GM18519 (cell line): Measurements from ENCODE around the gene TIMM17B.
A peak's percentile ranks its signal among the peaks of the same experiment; 100 is the strongest.

Experiments used
- ATAC-seq: cut with Tn5 transposase; IDR thresholded peaks from one replicate; pipeline ENCODE4 v1.9.1; 2021; ENCODE audit warnings: mild to moderate bottlenecking, moderate library complexity; ENCODE audit not compliant: unreplicated experiment, low FRiP score

The TIMM17B gene

DNA sequence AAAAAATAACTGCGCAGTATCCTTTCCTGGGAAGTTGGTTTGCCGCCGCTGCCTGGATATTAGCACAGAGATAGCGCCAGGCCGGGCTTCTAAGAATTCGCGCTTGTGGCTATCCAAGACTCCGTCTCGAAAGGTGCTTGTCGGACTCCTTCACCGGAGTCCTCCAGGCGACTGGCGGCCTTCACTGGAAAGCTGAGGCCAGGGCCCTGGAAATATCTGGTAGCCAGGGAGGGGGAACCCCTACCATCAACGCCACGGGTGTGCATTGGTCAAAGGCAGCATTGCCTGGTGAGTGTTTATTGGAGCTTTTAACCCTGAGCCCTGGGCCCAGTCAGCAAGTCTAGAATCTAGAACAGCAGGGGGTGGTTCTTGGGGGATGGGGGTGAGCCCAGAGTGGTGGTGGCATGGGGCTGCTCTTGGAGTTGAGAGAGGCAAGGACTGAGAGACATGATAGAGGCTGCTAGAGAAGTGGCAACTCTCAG lies 21.8 kb upstream of the TIMM17B start:
- ATAC-seq, result no peak

DNA sequence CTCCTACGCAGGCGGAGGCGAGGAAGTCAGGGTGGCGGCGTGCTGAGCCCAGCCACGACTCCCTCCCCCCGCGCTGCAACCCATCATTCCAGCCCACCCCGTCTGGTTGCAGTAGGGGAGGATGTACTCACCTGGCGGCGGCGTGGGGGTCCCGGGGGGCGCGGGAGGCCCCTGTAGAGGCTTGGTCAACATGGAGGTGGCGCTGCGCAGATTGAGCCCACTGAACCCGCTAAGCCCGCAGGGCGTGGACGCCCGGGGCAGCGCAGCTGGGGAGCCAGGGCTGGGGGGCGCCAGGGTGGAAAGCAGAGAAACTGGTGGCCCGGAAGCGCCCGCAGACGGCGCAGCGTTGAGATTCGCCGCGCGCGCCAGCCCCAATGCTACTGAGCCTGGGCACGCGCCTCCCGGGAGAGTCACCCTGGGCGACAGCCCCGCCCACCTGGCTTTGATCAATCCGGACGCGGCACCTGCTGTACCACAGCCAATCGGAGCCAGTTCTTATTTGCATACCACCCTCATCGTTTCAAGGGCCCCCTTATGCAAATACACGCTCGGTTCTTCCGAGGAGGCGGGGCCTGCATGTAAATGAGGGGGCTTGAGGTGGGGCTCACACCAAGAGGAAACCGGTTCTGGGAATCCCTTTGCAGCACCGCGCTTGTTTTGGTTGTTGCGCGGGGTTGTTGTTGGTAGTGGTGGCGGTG lies 21.2 kb upstream of the TIMM17B start, which contains the start of gene PIM2:
Gene PIM2 (minus strand): TSS at position 382 of the 698 bp plus-strand sequence. CDS start 190 bp downstream, at position 192.
- ATAC-seq, result peak; percentile 63

DNA sequence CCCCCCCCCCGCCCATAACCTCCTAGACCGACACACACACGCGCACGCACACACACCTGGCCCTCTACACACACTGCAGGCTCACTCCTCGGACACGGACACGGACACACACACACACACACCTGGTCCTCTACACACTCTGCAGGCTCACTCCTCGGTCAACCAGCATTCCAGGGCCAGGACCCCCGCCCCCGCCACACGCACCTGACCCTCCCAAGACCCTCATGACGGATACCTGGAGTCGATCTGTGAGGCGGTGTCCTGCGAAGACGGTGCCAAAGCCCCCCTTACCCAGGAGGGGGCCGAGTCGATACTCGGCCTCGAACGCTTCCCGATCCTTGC lies 20.7 kb upstream of the TIMM17B start:
- ATAC-seq, result no peak

DNA sequence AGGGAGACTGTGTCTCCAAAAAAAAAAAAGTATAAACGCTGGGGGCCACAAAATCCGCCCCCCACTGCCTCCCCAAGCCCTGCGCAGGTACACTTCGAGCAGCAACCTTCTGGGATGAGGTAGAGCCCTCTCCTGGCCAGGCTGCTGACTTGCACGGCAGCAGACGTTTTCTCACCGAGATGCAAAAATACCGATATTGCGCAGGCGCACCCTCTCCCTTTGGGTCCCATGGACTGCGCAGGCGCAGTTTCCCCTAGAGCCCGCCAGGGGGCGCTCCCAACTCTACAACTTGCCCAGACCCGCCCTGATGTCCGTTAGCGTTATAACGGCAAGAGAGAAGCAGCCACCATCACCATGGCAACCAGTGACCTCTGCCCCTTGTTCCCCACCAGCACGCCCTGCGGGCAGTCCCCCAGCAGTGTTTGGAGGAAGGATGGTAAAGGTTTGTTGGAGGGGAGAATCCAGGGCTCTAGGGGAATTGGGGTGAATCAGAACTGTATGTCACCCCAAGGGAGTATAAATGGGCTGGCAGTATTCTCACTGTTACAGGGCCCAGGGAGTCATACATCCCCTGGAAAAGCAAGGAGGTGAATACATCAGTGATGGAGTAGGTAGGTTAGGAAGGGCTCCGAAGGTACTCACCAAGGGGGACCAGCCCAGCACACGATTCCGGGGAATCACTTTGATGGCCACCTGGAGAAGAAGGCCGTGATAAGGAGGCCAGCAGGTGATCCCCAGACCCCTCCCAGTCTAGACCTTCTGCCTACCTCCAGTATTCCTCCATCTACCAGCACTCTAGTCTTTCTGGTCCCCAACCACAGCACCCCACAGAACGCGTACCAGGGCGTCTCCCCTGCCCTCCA lies 19.8 kb upstream of the TIMM17B start:
- ATAC-seq, result no peak

DNA sequence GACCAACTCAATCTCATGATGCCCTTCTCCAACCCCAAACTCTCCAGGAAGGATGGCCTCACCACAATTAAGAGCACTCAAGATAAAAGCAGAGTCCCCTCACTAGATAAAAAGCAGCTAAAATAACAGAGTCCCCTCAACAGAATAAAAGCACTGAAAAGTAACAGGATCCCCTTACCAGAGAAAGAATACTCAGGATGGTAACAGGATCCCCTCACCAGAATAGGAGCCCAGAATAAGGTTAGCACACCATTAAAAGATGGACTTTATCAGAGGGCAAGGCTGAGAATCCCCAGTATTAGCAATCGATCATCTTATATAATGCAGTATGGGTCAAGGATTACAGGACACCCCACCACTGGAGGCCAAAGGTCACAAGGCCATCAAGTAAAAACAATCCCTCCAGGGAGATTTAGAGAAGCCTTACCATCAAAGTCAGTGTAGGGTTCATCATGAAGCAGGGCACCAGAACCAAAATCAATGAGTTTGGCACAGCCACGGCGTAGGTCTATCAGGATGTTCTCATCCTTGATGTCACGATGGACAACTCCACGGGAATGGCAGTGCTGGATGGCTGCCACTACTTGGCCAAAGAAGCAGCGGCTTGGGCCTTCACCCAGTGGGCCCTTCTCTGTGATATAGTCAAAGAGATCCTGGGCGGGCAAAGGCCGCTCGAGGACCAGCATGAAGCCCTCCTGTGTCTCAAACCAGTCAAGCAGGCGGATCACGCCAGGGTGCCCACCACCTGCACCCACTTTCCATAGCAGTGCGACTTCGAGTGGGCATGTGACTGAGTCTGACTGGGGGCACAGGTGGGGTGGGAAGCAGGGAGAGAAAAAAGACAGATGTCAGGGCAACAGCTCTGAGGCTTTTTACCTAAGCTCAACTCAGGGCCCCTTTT lies 17.3 kb upstream of the TIMM17B start:
- no peak for ATAC-seq

DNA sequence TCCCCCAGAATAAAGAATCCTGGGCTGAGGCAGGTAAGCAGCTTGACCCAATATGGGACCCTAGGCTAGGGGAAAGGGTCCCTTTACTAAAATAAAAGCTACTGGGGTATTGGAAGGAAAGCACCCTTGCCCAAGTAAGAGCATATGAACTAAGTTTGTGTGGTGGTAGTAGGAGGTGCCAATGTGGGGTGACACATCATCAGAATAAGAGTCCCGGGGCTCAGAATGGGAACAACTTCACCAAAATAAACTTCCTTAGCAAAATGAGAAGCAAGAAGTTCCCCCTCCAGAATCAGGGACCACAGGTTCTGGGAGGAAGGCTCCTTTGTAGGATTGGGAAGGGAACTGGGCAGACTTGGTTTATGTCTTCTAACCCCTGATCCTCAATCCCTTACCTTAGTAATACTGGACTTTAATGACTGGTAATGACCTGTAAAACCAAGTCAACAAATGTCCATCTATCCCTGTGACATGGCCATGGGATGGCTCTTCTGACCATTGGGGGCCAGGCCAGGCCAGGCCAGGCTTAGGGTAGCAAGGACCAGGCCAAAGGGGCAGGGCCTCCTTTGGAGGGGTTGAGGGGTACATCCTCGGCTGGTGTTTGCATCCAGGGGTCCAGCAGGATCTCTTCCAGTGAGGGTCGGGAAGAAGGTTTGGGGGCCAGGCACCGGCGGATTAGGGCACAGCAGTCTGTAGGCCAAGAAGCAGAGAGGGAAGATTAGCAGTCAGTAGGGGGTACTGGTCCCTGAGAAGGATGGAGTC lies 16.2 kb upstream of the TIMM17B start:
- no peak for ATAC-seq

DNA sequence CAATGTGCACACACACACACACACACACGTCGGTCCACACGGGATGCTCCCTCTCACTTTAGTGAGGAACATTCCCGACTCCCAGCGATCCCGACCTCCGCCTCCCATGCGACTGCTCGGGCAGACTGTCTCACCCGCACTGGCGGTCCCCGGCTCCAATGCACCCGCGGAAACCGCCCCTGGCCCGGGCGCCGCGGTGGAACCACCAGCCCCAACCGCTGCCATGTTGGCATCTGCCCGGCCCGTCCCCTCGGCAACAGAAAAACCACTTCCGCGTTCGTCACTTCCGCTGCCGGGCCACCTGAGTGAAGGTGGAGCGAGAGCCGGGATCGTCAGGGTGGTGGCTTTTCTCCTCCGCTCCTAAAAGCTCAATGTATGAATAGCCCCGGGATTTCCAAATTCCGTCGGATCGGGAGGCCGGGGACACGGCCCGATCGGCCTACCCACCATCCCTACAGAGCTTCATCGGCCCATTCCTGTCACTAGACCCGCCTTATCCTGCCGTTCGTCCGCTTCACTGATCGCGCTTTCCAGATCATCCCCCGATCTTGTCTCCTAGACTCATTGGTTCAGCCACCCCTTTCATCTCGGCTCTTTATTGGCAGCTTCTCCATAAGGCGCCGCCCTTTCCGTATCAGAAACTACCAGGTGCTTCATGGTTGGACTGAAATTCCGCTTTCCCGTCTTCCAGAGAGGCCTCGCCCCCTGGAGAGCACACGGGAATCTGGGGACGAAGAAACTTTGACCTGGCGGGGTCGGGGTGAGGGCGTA lies 14.0 kb upstream of the TIMM17B start, which contains the start of gene SLC35A2:
Gene SLC35A2 (minus strand): TSS at position 235 of the 771 bp plus-strand sequence. CDS start 10 bp downstream, at position 225.
- no peak for ATAC-seq

DNA sequence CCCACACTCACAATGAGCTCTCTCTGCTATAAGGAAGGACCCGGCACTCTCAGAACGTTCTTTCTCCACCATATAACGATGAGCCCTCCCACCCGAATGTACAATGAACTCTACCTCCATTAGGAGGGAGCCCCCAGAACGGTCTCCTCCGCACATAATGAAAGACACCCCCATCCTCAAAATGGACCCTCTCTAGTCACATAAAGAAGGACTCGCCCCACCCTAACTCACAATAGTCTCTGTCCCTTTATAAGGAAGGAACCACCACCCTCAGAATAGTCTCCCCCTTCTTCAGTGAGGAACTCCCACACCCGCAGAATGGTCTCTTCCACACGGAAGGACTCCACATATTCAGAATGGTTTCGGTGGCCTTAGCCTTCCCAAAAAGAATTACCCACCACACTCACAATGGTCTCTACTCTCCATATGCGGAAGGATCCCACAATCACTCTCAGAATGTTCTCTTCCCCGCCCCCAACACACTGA lies 13.4 kb upstream of the TIMM17B start:
- ATAC-seq, result no peak

DNA sequence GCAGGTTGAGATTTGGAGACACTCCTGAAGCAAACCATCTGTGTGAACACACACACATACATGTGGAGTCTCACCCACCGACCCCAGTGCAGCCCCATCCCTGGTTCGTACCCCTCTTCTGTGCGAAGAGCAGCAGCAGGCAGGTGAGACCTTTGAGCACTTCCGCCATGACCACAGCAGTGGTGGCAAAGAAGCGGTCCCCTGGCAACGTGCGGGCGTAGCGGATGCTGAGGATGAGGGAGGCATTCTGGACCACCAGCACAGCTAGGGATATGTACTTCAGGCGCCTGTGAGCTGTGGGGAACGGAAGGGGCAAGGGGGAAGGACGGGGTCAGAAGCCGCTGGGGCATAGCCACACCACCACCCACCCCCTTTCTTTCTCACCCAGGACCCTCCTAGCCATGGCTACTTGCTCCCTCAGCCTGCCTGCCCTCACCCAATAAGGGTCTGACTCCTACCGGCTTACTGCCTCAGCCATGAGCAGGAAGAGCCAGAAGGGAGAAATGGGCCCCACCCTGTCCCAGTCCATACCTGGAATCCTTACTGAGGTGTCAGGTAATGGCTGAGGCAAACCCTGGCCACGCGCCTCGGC lies 12.2 kb upstream of the TIMM17B start:
- no peak for ATAC-seq

DNA sequence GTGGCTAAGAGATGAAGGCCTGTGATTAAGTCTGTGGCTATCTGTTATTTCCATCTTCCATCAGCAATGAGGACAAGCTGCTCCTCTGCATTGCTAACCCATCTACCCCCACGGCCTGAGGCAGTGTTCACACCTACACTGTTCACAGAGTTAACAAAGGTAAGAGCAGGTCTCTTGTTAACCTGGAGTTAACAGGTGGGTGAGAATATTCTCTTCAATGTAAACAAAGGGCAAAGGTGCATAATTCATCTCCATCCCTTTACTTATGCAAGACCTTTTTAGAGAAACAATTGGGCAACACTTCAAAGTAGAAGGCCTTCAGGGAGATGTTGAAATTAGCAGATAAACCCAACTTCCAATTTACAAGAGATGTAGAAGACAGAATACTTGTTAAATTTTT lies 11.0 kb upstream of the TIMM17B start:
- ATAC-seq, result no peak

DNA sequence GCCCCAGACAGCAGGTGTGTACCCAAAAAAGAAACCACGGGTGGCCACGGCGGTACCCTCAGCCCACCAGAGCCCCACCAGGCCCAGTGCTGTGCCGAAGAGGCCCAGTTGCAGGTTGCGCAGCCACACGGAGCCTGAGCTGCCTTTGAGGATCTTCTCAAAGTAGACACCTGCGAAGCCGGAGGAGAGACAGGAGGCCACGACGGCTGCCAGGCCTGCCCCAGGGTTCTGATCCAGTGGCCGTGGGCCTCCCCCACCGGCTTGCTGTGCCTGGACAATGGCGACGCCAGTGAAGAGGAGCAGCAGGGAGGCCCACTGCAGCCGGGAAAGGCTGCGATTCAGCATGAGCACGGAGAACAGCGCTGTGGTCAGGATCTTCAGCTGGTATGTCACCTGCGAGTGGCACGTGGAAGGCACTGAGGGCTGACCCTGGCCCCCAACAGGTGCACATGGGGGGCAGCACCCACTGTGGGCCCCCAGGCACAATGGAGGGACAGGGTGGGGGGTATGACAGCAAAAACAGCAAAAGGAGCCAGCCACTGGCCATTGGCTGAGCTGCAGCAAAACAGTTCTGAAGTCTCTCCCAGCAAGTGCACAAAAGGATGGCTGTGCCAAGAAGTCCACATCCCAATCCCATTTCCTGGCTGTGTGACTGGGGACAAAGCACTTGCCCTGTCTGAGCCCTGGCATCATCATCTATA lies 7.7 kb upstream of the TIMM17B start:
- ATAC-seq, result no peak

DNA sequence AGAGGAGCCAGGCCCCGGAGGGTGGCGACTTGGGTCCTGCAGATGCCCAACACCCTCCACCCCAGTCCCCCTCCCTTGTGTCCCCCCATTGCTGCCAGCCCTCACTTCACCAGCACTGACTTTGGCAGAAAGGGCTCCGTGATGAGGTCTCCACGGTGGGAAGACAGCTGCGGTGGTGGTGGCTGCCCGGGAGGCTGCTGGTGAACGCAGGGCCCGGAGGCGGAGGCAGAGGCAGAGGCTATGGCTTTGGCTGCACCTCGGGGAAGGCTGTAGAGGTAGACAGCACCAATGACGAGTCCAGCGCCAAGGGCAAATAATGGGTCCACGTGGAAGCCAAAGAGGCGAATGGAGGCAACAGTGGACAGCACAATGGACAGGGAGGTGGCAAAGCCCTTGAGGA lies 7.1 kb upstream of the TIMM17B start:
- no peak for ATAC-seq

DNA sequence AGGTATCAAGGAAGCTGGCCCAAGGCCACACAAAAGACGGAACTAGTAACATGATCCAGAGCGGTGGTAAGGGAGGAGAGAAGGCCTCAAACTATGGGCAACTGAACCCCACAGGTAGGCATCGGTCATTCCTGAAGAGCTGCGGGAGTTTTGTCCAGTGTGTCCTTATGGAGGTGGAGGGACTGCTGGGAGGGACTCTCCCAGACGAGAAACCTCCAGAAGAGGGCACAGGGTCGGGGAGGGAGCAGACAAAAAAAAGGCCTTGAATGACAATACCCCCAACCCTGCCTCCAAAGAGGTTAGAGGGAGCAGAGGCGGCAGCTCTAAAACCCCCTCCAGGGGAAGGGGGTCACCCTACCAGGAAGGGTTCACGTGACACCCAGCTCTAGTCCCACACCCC lies 6.6 kb upstream of the TIMM17B start:
- no peak for ATAC-seq

DNA sequence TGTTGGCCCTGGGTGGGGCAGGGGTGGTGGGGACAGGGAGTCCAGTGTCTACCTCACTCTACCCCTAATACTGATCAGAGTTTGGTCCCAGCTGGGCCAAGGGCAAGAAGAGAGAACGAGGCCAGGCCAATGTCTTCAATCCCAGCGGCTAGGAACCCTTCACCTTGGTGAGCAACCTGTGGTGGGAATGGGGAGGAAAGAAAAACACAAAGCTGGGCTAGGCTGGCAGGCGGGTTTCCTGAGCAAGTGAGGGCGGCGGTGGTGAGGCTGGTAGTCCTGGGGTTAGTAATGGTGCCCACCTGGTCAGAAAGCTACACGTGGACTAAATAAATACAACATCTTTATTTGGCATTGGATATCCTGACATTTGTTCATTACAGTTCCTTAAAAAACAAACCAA lies 5.7 kb upstream of the TIMM17B start:
- no peak for ATAC-seq

DNA sequence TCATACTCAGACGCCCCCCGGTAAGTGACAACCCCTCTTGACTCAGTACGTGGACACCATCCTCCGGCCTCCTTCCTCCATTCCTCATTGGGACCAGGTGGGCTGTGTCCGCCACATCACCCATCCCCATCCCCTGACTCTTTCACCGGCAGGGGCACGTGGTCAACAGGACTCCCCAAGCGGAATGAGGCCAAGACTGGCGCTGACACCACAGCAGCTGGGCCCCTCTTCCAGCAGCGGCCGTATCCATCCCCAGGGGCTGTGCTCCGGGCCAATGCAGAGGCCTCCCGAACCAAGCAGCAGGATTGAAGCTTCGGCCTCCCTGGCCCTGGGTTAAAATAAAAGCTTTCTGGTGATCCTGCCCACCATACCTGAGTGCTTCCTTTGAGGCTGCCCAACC lies 5.2 kb upstream of the TIMM17B start:
- no peak for ATAC-seq

DNA sequence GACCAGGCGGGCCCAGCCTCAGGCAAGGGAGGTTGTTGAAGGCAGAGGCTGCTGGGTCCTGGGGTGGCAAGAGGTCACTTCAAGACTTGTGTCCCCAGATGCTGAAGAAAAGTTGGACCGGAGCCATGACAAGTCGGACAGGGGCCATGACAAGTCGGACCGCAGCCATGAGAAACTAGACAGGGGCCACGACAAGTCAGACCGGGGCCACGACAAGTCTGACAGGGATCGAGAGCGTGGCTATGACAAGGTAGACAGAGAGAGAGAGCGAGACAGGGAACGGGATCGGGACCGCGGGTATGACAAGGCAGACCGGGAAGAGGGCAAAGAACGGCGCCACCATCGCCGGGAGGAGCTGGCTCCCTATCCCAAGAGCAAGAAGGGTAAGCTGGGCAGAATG lies 4.6 kb upstream of the TIMM17B start:
- ATAC-seq, result no peak

DNA sequence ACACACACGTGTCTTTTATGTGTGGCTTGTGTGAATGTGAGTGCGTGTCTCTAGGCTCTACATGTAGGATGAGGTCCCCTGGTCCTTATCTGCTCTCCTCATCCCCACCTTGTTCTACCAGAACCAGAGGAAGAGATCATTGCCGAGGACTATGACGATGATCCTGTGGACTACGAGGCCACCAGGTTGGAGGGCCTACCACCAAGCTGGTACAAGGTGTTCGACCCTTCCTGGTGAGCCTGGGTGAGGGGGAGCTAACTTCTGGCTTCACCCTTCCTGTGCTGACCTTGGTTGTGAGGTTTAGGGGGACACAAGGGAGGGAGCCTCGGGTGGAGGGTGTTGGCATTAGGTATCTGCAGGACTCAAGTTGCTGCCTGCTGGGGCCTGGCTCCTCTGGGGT lies 3.5 kb upstream of the TIMM17B start:
- ATAC-seq, result no peak

DNA sequence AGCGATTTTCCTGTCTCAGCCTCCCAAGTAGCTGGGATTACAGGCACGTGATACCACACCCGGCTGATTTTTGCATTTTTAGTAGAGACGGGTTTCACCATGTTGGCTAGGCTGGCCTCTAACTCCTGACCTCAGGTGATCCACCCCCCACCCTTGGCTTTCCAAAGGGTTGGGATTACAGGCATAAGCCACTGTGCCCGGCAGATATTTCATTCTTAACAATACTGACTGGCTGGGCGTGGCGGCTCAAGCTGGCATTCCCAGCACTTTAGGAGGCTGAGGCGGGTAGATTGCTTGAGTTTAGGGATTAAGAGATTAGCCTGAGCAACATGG lies 1.5 kb upstream of the TIMM17B start:
- no peak for ATAC-seq
